ENCODE results near the gene CEMIP.
A peak's percentile ranks its signal among the peaks of the same experiment; 100 is the strongest.

Gene CEMIP

GRCh38 chr15:80966431-80967197, 187.4 kb downstream of the CEMIP start:
- no peak for TF ChIP-seq CTCF (IDR thresholded peaks at IDR 0.05; ENCODE audit: low read depth, low read length)
- H3K4me3 ChIP-seq (replicated peaks in 1 of 2; ENCODE audit: low read depth in 2 of 2, low read length in 2 of 2) = no peak overlapping the region
- no peak for DNase-seq (ENCODE audit: low read depth in 2 of 2)

- DNase-seq (ENCODE audit: low read depth in 2 of 2) = peak; percentile 62 to 86
Observed at GRCh38 chr15:80967451-80967850, 188.3 kb downstream of the CEMIP start.

GRCh38 chr15:80967991-80968510, 188.9 kb downstream of the CEMIP start:
- no peak for DNase-seq (ENCODE audit: low read depth in 2 of 2)
- TF ChIP-seq CTCF (IDR thresholded peaks at IDR 0.05; ENCODE audit: low read depth, low read length) = no peak
- H3K4me3 ChIP-seq (replicated peaks in 1 of 2; ENCODE audit: low read depth in 2 of 2, low read length in 2 of 2) = no peak overlapping the region

More at GRCh38 chr15:80967451-80967850, 188.3 kb downstream of the CEMIP start:
- TF ChIP-seq CTCF (IDR thresholded peaks at IDR 0.05; ENCODE audit: low read depth, low read length) = no peak
- no peak overlapping the region for H3K4me3 ChIP-seq (replicated peaks in 1 of 2; ENCODE audit: low read depth in 2 of 2, low read length in 2 of 2)

GRCh38 chr15:80969316-80969715, 190.1 kb downstream of the CEMIP start:
- TF ChIP-seq CTCF (IDR thresholded peaks at IDR 0.05; ENCODE audit: low read depth, low read length) = no peak
- H3K4me3 ChIP-seq (replicated peaks in 1 of 2; ENCODE audit: low read depth in 2 of 2, low read length in 2 of 2) = no peak overlapping the region
- DNase-seq (ENCODE audit: low read depth in 2 of 2) = no peak

- H3K4me3 ChIP-seq (replicated peaks in 1 of 2; ENCODE audit: low read depth in 2 of 2, low read length in 2 of 2) = no peak overlapping the region
- TF ChIP-seq CTCF (IDR thresholded peaks at IDR 0.05; ENCODE audit: low read depth, low read length) = peak; percentile 67
- peak; percentile 74 to 76 for DNase-seq (ENCODE audit: low read depth in 2 of 2)
Observed at GRCh38 chr15:80970018-80970657, 191.0 kb downstream of the CEMIP start.

- no peak for TF ChIP-seq CTCF (IDR thresholded peaks at IDR 0.05; ENCODE audit: low read depth, low read length)
- DNase-seq (ENCODE audit: low read depth in 2 of 2) = no peak
- no peak overlapping the region for H3K4me3 ChIP-seq (replicated peaks in 1 of 2; ENCODE audit: low read depth in 2 of 2, low read length in 2 of 2)
Observed at GRCh38 chr15:80970658-80971057, 191.5 kb downstream of the CEMIP start.

Data from cardiac fibroblast (primary cell).